Stimulated activated naive CD8-positive, alpha-beta T cell treated with anti-CD3 and anti-CD28 coated beads, Interleukin-15, Interleukin-2, amounts not matched to agents 100 ng/mL and 50 ng/mL, for 24 hours (primary cell): Measurements from ENCODE around the gene VMAC.
A peak's percentile ranks its signal among the peaks of the same experiment; 100 is the strongest.

Source experiments
- H3K27ac Mint-ChIP-seq: one replicate; pipeline ENCODE4 v1.8.0; 2021; ENCODE audit warnings: mild to moderate bottlenecking, mixed read lengths
- H3K27me3 Mint-ChIP-seq: one replicate; pipeline ENCODE4 v1.8.0; 2021; ENCODE audit warnings: mixed read lengths
- H3K36me3 Mint-ChIP-seq: one replicate; pipeline ENCODE4 v1.8.0; 2021; ENCODE audit warnings: low read depth, mixed read lengths
- H3K4me1 Mint-ChIP-seq: one replicate; pipeline ENCODE4 v1.8.0; 2021; ENCODE audit warnings: low read depth, mixed read lengths
- H3K4me3 Mint-ChIP-seq: one replicate; pipeline ENCODE4 v1.8.0; 2021; ENCODE audit warnings: mild to moderate bottlenecking, mixed read lengths
- H3K9me3 Mint-ChIP-seq: one replicate; pipeline ENCODE4 v1.8.0; 2021; ENCODE audit warnings: mixed read lengths

The VMAC gene

GRCh38 chr19:5894704-5895349, 9.8 kb upstream of the VMAC start:
- no peak overlapping the region for H3K4me3 Mint-ChIP-seq
- H3K9me3 Mint-ChIP-seq, result no peaks in the 10 kb centered on the region
- H3K27me3 Mint-ChIP-seq, result peaks cover 5% of the 10 kb centered on the region
- peaks cover 4% of the 10 kb centered on the region for H3K4me1 Mint-ChIP-seq
- no peak overlapping the region for H3K27ac Mint-ChIP-seq
- H3K36me3 Mint-ChIP-seq, result peaks cover under 1% of the 10 kb centered on the region

GRCh38 chr19:5895409-5895808, 9.3 kb upstream of the VMAC start:
- Mint-ChIP-seq H3K36me3 (peaks cover 6% of the 10 kb centered on the region), H3K27me3 (peaks cover 5% of the 10 kb centered on the region), H3K4me3 (no peak overlapping the region), H3K27ac (no peak overlapping the region), H3K9me3 (no peaks in the 10 kb centered on the region), H3K4me1 (peaks cover 9% of the 10 kb centered on the region)

GRCh38 chr19:5895890-5896289, 8.8 kb upstream of the VMAC start:
- H3K27me3 Mint-ChIP-seq, result peaks cover 1% of the 10 kb centered on the region
- no peak overlapping the region for H3K27ac Mint-ChIP-seq
- H3K4me1 Mint-ChIP-seq, result peaks cover 9% of the 10 kb centered on the region
- peaks cover 7% of the 10 kb centered on the region for H3K36me3 Mint-ChIP-seq
- no peaks in the 10 kb centered on the region for H3K9me3 Mint-ChIP-seq
- H3K4me3 Mint-ChIP-seq, result no peak overlapping the region

DNA sequence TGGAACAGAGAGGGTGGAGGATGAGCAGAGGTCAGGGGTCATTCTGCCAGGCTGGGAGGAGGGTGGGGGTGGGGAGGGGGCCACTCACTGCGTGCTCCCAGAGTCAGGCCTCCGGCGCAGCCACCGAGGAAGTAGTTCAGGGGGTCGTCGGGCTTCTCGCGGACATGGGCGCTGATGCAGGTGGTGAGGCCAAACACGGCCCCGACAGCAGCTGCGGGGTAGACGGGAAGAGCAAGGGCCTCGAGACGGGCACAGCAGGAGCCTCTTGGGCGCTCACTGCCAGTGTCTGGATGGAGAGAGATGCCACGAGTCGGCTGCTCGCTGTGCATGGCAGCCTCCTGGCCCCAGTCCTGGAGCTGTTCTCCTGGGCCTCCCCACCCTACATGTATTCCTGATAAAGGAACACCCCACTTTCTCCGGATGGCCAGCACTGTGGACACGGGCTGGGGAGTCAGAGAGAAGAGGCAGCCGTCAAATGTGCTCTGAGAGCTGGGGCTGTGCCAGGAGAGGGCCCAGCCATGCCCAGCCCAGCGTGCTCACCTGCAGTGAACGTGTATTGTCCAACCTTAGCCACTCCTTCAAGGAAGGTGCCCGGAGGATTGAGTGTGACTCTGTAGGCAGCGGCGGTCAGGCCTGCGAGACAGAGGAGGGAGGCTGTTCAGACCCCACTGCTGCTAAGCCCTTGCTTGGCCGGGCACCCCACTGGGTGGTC, 8.2 kb upstream of the VMAC start:
- peaks cover 13% of the 10 kb centered on the region for H3K36me3 Mint-ChIP-seq
- peaks cover 16% of the 10 kb centered on the region for H3K4me1 Mint-ChIP-seq
- no peaks in the 10 kb centered on the region for H3K27me3 Mint-ChIP-seq
- H3K4me3 Mint-ChIP-seq, result no peak overlapping the region
- no peak overlapping the region for H3K27ac Mint-ChIP-seq
- H3K9me3 Mint-ChIP-seq, result no peaks in the 10 kb centered on the region

DNA sequence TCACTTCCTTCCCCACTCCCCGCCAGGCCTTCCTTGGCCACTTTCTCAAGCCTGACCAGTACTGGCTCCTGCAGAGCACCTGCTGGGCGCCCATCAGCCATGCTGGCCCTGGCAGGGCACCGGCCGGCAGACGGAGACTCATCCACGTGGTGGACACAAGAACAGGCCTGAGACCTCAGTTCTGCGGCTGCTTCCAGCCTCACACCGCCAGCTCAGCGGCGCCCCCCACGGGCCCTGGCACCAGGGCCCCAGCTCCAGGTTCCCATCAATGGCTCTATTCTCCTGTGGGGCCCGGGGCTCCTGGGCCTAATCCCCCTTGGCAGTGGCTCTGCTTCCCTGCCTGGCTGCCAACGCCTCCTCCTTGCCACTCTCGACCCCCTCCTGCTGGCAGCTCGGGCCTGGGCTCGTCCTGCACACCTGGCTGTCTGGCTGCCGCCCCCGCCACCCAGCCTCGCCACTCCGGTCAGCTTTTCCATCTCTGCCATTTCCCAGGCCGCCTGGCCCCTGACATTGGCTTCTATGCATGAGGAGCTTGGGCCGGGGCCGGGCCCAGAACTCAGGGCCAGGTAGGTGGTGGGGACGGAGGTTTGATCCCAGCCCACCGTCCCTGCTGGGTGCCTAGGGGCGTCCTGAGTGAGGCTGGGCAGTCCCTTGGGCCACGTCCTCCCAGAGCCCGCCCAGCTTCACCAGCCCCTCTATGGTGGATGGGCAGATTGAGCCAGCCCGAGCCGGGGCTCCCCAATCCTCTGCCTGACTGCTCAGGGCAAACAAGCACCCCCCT, 7.3 kb upstream of the VMAC start:
- H3K4me1 Mint-ChIP-seq, result peaks cover 17% of the 10 kb centered on the region
- no peak overlapping the region for H3K4me3 Mint-ChIP-seq
- H3K27me3 Mint-ChIP-seq, result no peaks in the 10 kb centered on the region
- H3K9me3 Mint-ChIP-seq, result no peaks in the 10 kb centered on the region
- H3K36me3 Mint-ChIP-seq, result peaks cover 14% of the 10 kb centered on the region
- H3K27ac Mint-ChIP-seq, result no peak overlapping the region

DNA sequence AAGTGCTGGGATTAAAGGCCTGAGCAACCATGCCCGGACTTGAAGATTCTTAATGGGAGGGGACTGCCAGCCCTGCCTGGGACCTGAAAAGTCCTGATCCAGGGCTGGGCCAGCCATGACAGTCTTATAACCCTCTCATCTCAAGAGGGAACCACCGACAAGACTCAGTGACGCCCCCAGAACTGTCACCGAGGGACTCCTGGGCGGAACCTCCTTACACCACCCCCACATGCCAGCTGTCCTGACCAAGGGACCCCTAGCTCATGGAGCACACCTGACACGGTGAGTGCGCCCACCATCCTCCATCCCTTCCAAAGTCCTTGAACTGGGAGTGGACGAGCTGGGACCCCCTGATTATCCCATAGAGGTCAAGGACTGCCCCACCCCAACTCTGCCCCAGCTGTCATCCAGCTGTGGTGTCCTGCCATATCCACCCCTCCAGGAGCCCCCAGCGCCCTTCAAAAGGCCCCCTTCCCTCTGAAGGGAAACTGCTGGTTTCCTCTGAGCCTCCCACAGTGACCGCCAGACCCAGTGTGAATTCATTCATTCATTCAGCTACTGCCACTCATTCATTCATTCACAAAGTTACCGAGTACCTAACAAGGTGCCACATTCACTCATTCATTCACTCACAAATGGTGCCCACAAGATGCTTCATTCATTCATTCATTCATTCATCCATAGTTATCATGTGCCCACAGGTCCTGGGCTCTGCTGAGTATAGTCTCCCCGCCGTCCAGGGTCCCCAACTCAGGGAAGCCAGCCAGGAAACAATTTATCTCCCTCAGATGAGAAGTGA, 4.7 kb upstream of the VMAC start:
- Mint-ChIP-seq H3K27me3 (no peaks in the 10 kb centered on the region), H3K4me1 (peaks cover 22% of the 10 kb centered on the region), H3K4me3 (no peak overlapping the region), H3K36me3 (peaks cover 14% of the 10 kb centered on the region), H3K9me3 (no peaks in the 10 kb centered on the region), H3K27ac (no peak overlapping the region)

DNA sequence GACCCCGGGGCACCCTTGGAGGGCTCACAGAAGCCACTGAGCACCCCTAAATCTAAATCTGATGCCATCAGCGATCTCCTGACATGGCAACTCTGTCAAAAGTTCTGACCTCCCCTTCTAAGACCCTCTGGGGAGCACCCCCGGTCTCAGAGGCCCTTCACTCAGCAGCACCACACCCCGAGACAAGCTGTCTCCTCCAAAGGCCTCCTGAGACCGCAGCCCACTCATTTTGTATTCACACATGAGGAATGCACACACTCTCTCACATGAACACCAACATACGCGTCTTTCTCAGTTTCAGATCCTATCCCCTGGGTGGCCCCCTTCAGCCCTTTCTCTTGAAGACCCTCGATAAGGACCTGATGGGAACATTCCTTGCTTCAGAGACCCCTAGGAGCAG, 3.7 kb upstream of the VMAC start:
- no peaks in the 10 kb centered on the region for H3K9me3 Mint-ChIP-seq
- H3K36me3 Mint-ChIP-seq, result peaks cover 14% of the 10 kb centered on the region
- H3K4me1 Mint-ChIP-seq, result peaks cover 23% of the 10 kb centered on the region
- H3K27me3 Mint-ChIP-seq, result no peaks in the 10 kb centered on the region
- H3K4me3 Mint-ChIP-seq, result peak overlapping the region; percentile 32
- H3K27ac Mint-ChIP-seq, result peak overlapping the region; percentile 4

DNA sequence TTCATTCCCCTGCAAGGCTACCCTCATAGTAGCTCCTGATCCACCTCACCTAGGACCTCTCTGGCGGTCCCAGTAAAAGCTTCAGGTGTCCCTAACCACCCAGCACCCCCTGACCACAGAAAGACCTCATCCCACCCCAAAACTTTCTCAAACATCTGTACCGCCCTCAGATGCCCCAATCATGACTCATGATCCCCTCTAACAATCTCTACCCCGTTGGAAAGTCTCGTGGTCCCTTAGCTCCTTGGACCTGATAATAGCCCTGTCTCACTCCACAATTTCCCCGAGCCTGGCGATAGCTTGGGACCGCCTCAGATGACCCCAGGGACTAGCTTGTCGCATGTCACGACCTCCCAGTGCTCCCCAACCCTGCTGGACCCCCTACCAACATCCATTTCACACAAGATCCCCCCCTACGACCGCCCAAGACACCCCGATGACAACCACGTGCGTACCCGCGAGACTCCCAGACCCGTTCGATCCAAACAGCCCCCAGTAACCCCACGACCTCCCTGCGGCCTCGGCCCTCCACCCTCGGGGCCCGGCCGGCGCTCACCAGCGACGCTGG, 1.5 kb upstream of the VMAC start:
- Mint-ChIP-seq H3K4me3 (peak overlapping the region; percentile 96), H3K36me3 (peaks cover 22% of the 10 kb centered on the region), H3K27me3 (no peaks in the 10 kb centered on the region), H3K4me1 (peaks cover 44% of the 10 kb centered on the region), H3K27ac (peak overlapping the region; percentile 99), H3K9me3 (no peaks in the 10 kb centered on the region)

DNA sequence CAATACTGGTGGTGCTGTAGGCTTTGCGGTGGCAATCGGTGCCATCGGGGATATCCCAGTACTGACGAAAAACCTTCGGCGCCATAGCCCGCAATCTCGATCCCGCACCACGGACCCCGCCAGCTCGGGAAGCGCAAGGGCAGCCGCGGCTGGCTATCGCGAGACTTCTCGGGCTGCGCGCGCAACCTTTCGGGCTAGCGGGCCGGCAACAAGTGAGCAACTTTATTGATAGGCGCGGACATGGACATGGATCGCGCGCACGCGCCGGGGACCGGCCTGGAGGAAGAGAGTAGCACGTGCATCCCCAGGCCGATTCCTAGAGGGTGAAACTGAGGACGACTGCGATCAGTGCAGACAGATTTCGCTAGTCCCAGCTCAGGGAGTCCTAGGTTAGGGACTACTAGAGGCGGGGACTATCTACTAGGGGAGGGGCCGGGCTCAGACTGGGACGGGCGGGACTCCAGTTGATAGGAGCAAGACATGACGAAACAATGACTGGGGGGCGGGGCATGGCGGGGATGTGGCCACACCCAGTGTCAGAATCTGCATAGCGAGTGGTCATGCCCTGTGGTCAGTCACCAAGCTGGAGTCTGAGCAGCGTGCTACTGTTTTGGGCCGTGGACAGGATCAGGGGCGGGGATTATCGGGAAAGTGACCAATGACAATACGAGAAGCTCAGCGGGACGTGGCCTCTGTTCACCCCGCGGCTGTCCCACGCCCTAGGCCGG, 884 bp upstream of the VMAC start, which contains the start of gene NDUFA11:
Gene NDUFA11, minus strand, starts transcription at position 167 of the 728 bp plus-strand sequence. Its CDS starts 82 bp downstream, at position 85.
- Mint-ChIP-seq H3K27me3 (no peaks in the 10 kb centered on the region), H3K4me3 (peak within 1 kb of the TSS; percentile 96), H3K4me1 (peaks cover 44% of the 10 kb centered on the region), H3K9me3 (no peaks in the 10 kb centered on the region), H3K27ac (peak within 1 kb of the TSS; percentile 99), H3K36me3 (peaks cover 22% of the 10 kb centered on the region)

DNA sequence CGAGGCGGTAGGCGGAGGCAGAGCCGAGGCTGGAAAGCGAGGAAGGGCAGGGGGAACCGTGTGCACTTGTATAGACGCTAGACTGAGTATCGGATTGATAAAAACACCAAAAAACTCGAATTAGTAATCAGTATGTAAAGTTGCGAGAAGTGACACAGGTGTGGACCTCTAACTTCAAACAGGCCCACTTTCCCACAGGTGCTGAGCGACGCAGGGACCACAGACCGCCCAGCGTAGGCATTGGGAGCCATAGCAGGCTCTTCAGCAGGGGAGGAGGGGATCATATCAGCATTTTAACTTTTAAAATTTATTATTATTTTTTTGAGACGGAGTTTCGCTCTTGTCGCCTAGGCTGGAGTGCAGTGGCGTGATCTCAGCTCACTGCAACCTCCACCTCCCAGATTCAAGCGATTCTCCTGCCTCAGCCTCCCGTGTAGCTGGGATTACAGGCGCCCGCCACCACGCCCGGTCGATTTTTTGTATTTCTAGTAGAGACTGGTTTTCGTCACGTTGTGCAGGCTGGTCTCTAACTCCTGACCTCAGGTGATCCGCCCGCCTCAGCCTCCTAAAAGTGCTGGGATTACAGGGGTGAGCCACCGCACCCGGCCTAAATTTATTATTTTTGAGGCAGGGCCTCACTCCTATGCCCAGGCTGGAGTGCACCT, 574 bp downstream of the VMAC start:
- H3K36me3 Mint-ChIP-seq, result peaks cover 17% of the 10 kb centered on the region

GRCh38 chr19:5907241-5907640, 2.6 kb downstream of the VMAC start:
- H3K27me3 Mint-ChIP-seq, result no peaks in the 10 kb centered on the region
- H3K4me3 Mint-ChIP-seq, result peak overlapping the region; percentile 37
- peaks cover 8% of the 10 kb centered on the region for H3K36me3 Mint-ChIP-seq
- peaks cover 30% of the 10 kb centered on the region for H3K4me1 Mint-ChIP-seq
- peak overlapping the region; percentile 71 for H3K27ac Mint-ChIP-seq
- H3K9me3 Mint-ChIP-seq, result no peaks in the 10 kb centered on the region

More for the DNA sequence above, 574 bp downstream of the VMAC start:
- Mint-ChIP-seq H3K4me3 (peak overlapping the region; percentile 96), H3K27ac (peak overlapping the region; percentile 49), H3K27me3 (no peaks in the 10 kb centered on the region), H3K9me3 (no peaks in the 10 kb centered on the region), H3K4me1 (peaks cover 41% of the 10 kb centered on the region)

DNA sequence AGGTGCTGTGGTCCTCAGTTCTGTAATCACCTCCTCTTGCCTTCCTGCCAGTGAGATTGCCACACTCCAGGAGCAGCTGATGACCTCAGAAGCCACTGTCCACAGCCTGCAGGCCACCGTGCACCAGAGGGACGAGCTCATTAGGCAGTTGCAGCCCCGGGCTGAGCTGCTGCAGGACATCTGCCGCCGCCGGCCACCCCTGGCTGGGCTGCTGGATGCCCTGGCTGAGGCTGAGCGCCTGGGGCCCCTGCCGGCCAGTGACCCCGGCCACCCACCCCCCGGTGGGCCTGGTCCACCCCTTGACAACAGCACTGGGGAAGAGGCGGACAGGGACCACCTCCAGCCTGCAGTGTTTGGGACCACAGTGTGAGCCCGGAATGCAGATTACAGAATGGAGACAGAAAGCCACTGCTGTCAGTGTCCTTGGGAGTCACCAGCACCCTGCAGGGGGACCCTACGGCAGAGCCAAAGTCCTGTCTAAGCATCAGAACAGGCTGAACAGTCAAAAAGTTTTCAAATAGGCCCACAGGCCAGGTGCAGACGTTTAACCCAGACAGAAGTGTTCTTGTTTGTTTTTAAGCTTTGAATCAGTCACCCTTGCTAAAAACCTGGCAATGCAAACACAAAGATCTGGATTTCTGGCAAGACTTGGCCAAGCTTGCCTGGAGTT, 4.2 kb downstream of the VMAC start:
- Mint-ChIP-seq H3K9me3 (no peaks in the 10 kb centered on the region), H3K4me3 (no peak overlapping the region), H3K36me3 (peaks cover 8% of the 10 kb centered on the region), H3K4me1 (peaks cover 22% of the 10 kb centered on the region), H3K27ac (no peak overlapping the region), H3K27me3 (no peaks in the 10 kb centered on the region)

DNA sequence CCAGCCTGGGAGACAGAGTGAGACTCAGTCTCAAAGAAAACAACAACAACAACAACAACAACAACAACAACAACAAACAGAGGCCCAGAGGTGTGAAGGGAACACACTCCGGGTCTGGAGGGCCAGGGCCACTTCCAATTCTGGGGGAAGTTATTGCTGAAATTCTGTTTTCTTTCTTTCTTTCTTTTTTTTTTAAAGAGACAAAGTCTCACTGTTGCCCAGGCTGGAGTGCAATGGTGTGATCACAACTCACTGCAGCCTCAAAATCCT, 5.9 kb downstream of the VMAC start:
- H3K27me3 Mint-ChIP-seq, result no peaks in the 10 kb centered on the region
- H3K36me3 Mint-ChIP-seq, result peaks cover 8% of the 10 kb centered on the region
- no peak overlapping the region for H3K27ac Mint-ChIP-seq
- H3K4me1 Mint-ChIP-seq, result peaks cover 22% of the 10 kb centered on the region
- no peaks in the 10 kb centered on the region for H3K9me3 Mint-ChIP-seq
- no peak overlapping the region for H3K4me3 Mint-ChIP-seq
